Stimulated activated CD4-positive, alpha-beta T cell treated with anti-CD3 and anti-CD28 coated beads, Interleukin-4, amount 100 ng/mL, for 48 hours (primary cell): ENCODE measurements around the gene CACNA2D2.

Source experiments
- DNase-seq, 2 donors: peaks; one replicate each; pipeline ENCODE4 v3.0.0-alpha.2; 2020; ENCODE audit warnings: low read depth in 2 of 2

CACNA2D2 gene

GRCh38 chr3:50503504-50504342, at the start of gene CACNA2D2:
Gene CACNA2D2 (minus strand): TSS chr3:50503634. CDS start chr3:50503423, 211 bp downstream.
- peak; percentile 16 to 30 for DNase-seq

- DNase-seq = no peak
These were observed 49.2 kb upstream of the CACNA2D2 start for GRCh38 chr3:50552598-50552997.

- DNase-seq = no peak
These were observed 48.4 kb upstream of the CACNA2D2 start for GRCh38 chr3:50551681-50552435.

- DNase-seq = no peak
These were observed 47.7 kb upstream of the CACNA2D2 start for GRCh38 chr3:50551054-50551659.

- peak; percentile 55 to 65 for DNase-seq
These were observed 46.8 kb upstream of the CACNA2D2 start for GRCh38 chr3:50550079-50550736.

- no peak for DNase-seq
These were observed 45.8 kb upstream of the CACNA2D2 start for GRCh38 chr3:50549226-50549625.

- no peak for DNase-seq
These were observed 42.3 kb upstream of the CACNA2D2 start for GRCh38 chr3:50545781-50546180.

GRCh38 chr3:50542177-50543034, 39.0 kb upstream of the CACNA2D2 start:
- peak; percentile 43 to 61 for DNase-seq

- DNase-seq = no peak
These were observed 36.2 kb upstream of the CACNA2D2 start for GRCh38 chr3:50539356-50540286.

GRCh38 chr3:50537421-50538129, 34.1 kb upstream of the CACNA2D2 start:
- no peak for DNase-seq

- DNase-seq = no peak
These were observed 33.2 kb upstream of the CACNA2D2 start for GRCh38 chr3:50536471-50537180.

- DNase-seq = no peak
These were observed 31.4 kb upstream of the CACNA2D2 start for GRCh38 chr3:50534681-50535330.

- DNase-seq = no peak
These were observed 30.5 kb upstream of the CACNA2D2 start for GRCh38 chr3:50533807-50534461.

GRCh38 chr3:50533316-50533715, 29.9 kb upstream of the CACNA2D2 start:
- DNase-seq = no peak

GRCh38 chr3:50532062-50532705, 28.8 kb upstream of the CACNA2D2 start:
- DNase-seq = no peak

- no peak for DNase-seq
These were observed 27.8 kb upstream of the CACNA2D2 start for GRCh38 chr3:50531201-50531600.
